Retinal pigment epithelial cell (primary cell): ENCODE results near the gene OR4C6.
A peak's percentile ranks its signal among the peaks of the same experiment; 100 is the strongest.

Experiments
- DNase-seq: peaks from one replicate; pipeline ENCODE4 v3.0.0-alpha.2; 2010; ENCODE audit warnings: low read depth
- H3K4me3 ChIP-seq: 2 replicates; pipeline ENCODE4 v1.5.1; 2011; ENCODE audit warnings: mild to moderate bottlenecking, low read length, control low read depth, moderate library complexity
- CTCF ChIP-seq: conservative IDR thresholded peaks from 2 replicates; pipeline ENCODE4 v1.5.1; 2011; ENCODE audit warnings: low read depth, low read length, control low read depth, inconsistent platforms

The OR4C6 gene

GRCh38 chr11:55658608-55659007, 3.4 kb upstream of the OR4C6 start:
- H3K4me3 ChIP-seq, result no peak overlapping the region
- no peak for DNase-seq
- TF ChIP-seq CTCF, result no peak

GRCh38 chr11:55669376-55669775, 7.4 kb downstream of the OR4C6 start:
- TF ChIP-seq CTCF, result no peak
- no peak for DNase-seq
- H3K4me3 ChIP-seq, result no peak overlapping the region

- TF ChIP-seq CTCF, result no peak
- H3K4me3 ChIP-seq, result no peak overlapping the region
- DNase-seq, result no peak
Observed at GRCh38 chr11:55673860-55674259, 11.9 kb downstream of the OR4C6 start.

- no peak for TF ChIP-seq CTCF
- H3K4me3 ChIP-seq, result no peak overlapping the region
- no peak for DNase-seq
Observed at GRCh38 chr11:55697817-55698216, 35.8 kb downstream of the OR4C6 start.

GRCh38 chr11:55701429-55701828, 39.4 kb downstream of the OR4C6 start:
- H3K4me3 ChIP-seq, result no peak overlapping the region
- no peak for TF ChIP-seq CTCF
- no peak for DNase-seq

- no peak overlapping the region for H3K4me3 ChIP-seq
- peak; percentile 1 for DNase-seq
- peak; percentile 60 for TF ChIP-seq CTCF
Observed at GRCh38 chr11:55707029-55707428, 45.0 kb downstream of the OR4C6 start.

- DNase-seq, result no peak
- H3K4me3 ChIP-seq, result no peak overlapping the region
Observed at GRCh38 chr11:55714982-55715888, 53.2 kb downstream of the OR4C6 start.

More at GRCh38 chr11:55714982-55715888, 53.2 kb downstream of the OR4C6 start:
- no peak for TF ChIP-seq CTCF
